ENCODE data around the gene IPMK. TPM values are rescaled to one million over a fixed set of nuclear protein-coding genes. Genes with fewer than 3 reads are reported as not detected.
"Not testable (repeated sequence)": the region's sequence is repeated elsewhere in the genome, so short reads cannot be mapped to it uniquely, and the experiment has no call there.

The IPMK gene
- polyA plus RNA-seq, 3 donors: 7.4 to 7.8 (median 7.5) TPM

GRCh38 chr10:58229856-58230255 lies 37.8 kb downstream of the IPMK start:
- DNase-seq (ENCODE audit: low read depth in 3 of 3, low spot score in 2 of 3): not testable (repeated sequence)

GRCh38 chr10:58225654-58226053 lies 42.0 kb downstream of the IPMK start:
- no peak for DNase-seq (ENCODE audit: low read depth in 3 of 3, low spot score in 2 of 3)

GRCh38 chr10:58220769-58221451 lies 46.8 kb downstream of the IPMK start:
- DNase-seq (ENCODE audit: low read depth in 3 of 3, low spot score in 2 of 3): no peak

- no peak for DNase-seq (ENCODE audit: low read depth in 3 of 3, low spot score in 2 of 3)
These were observed 47.8 kb downstream of the IPMK start for GRCh38 chr10:58219875-58220274.

- no peak for DNase-seq (ENCODE audit: low read depth in 3 of 3, low spot score in 2 of 3)
These were observed 50.1 kb downstream of the IPMK start for GRCh38 chr10:58217612-58218011.

GRCh38 chr10:58212622-58213021 lies 55.1 kb downstream of the IPMK start:
- no peak for DNase-seq (ENCODE audit: low read depth in 3 of 3, low spot score in 2 of 3)

- DNase-seq (ENCODE audit: low read depth in 3 of 3, low spot score in 2 of 3): no peak
These were observed 57.5 kb downstream of the IPMK start for GRCh38 chr10:58210160-58210559.

- DNase-seq (ENCODE audit: low read depth in 3 of 3, low spot score in 2 of 3): no peak
These were observed 58.0 kb downstream of the IPMK start for GRCh38 chr10:58209669-58210068.

- DNase-seq (ENCODE audit: low read depth in 3 of 3, low spot score in 2 of 3): no peak
These were observed 61.4 kb downstream of the IPMK start for GRCh38 chr10:58206251-58206650.

GRCh38 chr10:58201704-58202103 lies 66.0 kb downstream of the IPMK start:
- DNase-seq (ENCODE audit: low read depth in 3 of 3, low spot score in 2 of 3): no peak

GRCh38 chr10:58189269-58189668 lies 78.4 kb downstream of the IPMK start:
- DNase-seq (ENCODE audit: low read depth in 3 of 3, low spot score in 2 of 3): no peak

- no peak for DNase-seq (ENCODE audit: low read depth in 3 of 3, low spot score in 2 of 3)
These were observed 83.5 kb downstream of the IPMK start for GRCh38 chr10:58184120-58184670.

GRCh38 chr10:58180666-58181065 lies 87.0 kb downstream of the IPMK start:
- no peak for DNase-seq (ENCODE audit: low read depth in 3 of 3, low spot score in 2 of 3)

- no peak for DNase-seq (ENCODE audit: low read depth in 3 of 3, low spot score in 2 of 3)
These were observed 88.5 kb downstream of the IPMK start for GRCh38 chr10:58179238-58179637.

GRCh38 chr10:58178811-58179210 lies 88.9 kb downstream of the IPMK start:
- no peak for DNase-seq (ENCODE audit: low read depth in 3 of 3, low spot score in 2 of 3)

- no peak for DNase-seq (ENCODE audit: low read depth in 3 of 3, low spot score in 2 of 3)
These were observed 90.2 kb downstream of the IPMK start for GRCh38 chr10:58177362-58177947.

- DNase-seq (ENCODE audit: low read depth in 3 of 3, low spot score in 2 of 3): peak in 1 of 3 donors; percentile 6
These were observed 91.4 kb downstream of the IPMK start for GRCh38 chr10:58175990-58176900.

GRCh38 chr10:58174831-58175230 lies 92.9 kb downstream of the IPMK start:
- no peak for DNase-seq (ENCODE audit: low read depth in 3 of 3, low spot score in 2 of 3)

GRCh38 chr10:58173391-58173790 lies 94.3 kb downstream of the IPMK start:
- DNase-seq (ENCODE audit: low read depth in 3 of 3, low spot score in 2 of 3): no peak

- DNase-seq (ENCODE audit: low read depth in 3 of 3, low spot score in 2 of 3): no peak
These were observed 96.5 kb downstream of the IPMK start for GRCh38 chr10:58171146-58171545.

GRCh38 chr10:58164517-58164916 lies 103.2 kb downstream of the IPMK start:
- DNase-seq (ENCODE audit: low read depth in 3 of 3, low spot score in 2 of 3): no peak

All from right renal cortex interstitium (tissue), 3 donors.